Skeletal muscle cell (primary cell): ENCODE measurements around the gene AFF3.

ENCODE experiments used
- DNase-seq: peaks from one replicate; pipeline ENCODE4 v3.0.0-alpha.2; 2010; ENCODE audit warnings: low read depth
- H3K4me3 ChIP-seq: 2 replicates; pipeline ENCODE4 v1.5.1; 2011; ENCODE audit warnings: low read depth, mild to moderate bottlenecking, control low read depth, low read length, moderate library complexity

The AFF3 gene

GRCh38 chr2:100052650-100053049 lies 89.7 kb downstream of the AFF3 start:
- H3K4me3 ChIP-seq: no peak overlapping the region
- DNase-seq: no peak

GRCh38 chr2:100051253-100051652 lies 91.1 kb downstream of the AFF3 start:
- no peak for DNase-seq
- H3K4me3 ChIP-seq: no peak overlapping the region

- no peak overlapping the region for H3K4me3 ChIP-seq
- no peak for DNase-seq
These were observed 91.7 kb downstream of the AFF3 start for GRCh38 chr2:100050685-100051084.

GRCh38 chr2:100046961-100047947 lies 95.1 kb downstream of the AFF3 start:
- H3K4me3 ChIP-seq: no peak overlapping the region
- no peak for DNase-seq

- DNase-seq: no peak
- no peak overlapping the region for H3K4me3 ChIP-seq
These were observed 97.4 kb downstream of the AFF3 start for GRCh38 chr2:100045000-100045399.

- no peak for DNase-seq
- no peak overlapping the region for H3K4me3 ChIP-seq
These were observed 98.5 kb downstream of the AFF3 start for GRCh38 chr2:100043891-100044255.

- H3K4me3 ChIP-seq: no peak overlapping the region
- DNase-seq: no peak
These were observed 99.1 kb downstream of the AFF3 start for GRCh38 chr2:100043081-100043890.

- no peak for DNase-seq
- no peak overlapping the region for H3K4me3 ChIP-seq
These were observed 99.8 kb downstream of the AFF3 start for GRCh38 chr2:100042562-100042961.

GRCh38 chr2:100041946-100042345 lies 100.4 kb downstream of the AFF3 start:
- no peak overlapping the region for H3K4me3 ChIP-seq
- no peak for DNase-seq

GRCh38 chr2:100041385-100041784 lies 101.0 kb downstream of the AFF3 start:
- no peak overlapping the region for H3K4me3 ChIP-seq
- DNase-seq: no peak

GRCh38 chr2:100040906-100041305 lies 101.5 kb downstream of the AFF3 start:
- H3K4me3 ChIP-seq: no peak overlapping the region
- no peak for DNase-seq

GRCh38 chr2:100039291-100039980 lies 103.0 kb downstream of the AFF3 start:
- DNase-seq: no peak

GRCh38 chr2:100038011-100038410 lies 104.4 kb downstream of the AFF3 start:
- DNase-seq: no peak
- no peak overlapping the region for H3K4me3 ChIP-seq

More at GRCh38 chr2:100039291-100039980, 103.0 kb downstream of the AFF3 start:
- no peak overlapping the region for H3K4me3 ChIP-seq

- DNase-seq: no peak
- no peak overlapping the region for H3K4me3 ChIP-seq
These were observed 105.6 kb downstream of the AFF3 start for GRCh38 chr2:100036793-100037192.

GRCh38 chr2:100036026-100036425 lies 106.4 kb downstream of the AFF3 start:
- H3K4me3 ChIP-seq: no peak overlapping the region
- no peak for DNase-seq

GRCh38 chr2:100034431-100034830 lies 108.0 kb downstream of the AFF3 start:
- DNase-seq: no peak
- H3K4me3 ChIP-seq: no peak overlapping the region

GRCh38 chr2:100033976-100034375 lies 108.4 kb downstream of the AFF3 start:
- DNase-seq: no peak
- no peak overlapping the region for H3K4me3 ChIP-seq

GRCh38 chr2:100031604-100032003 lies 110.8 kb downstream of the AFF3 start:
- no peak for DNase-seq
- H3K4me3 ChIP-seq: no peak overlapping the region

GRCh38 chr2:100029460-100029859 lies 112.9 kb downstream of the AFF3 start:
- DNase-seq: no peak
- H3K4me3 ChIP-seq: no peak overlapping the region

- H3K4me3 ChIP-seq: no peak overlapping the region
- no peak for DNase-seq
These were observed 120.5 kb downstream of the AFF3 start for GRCh38 chr2:100021791-100022340.
